Right renal pelvis (tissue), 4 donors: ENCODE measurements around the gene HOXB1. TPM values are rescaled to one million over a fixed set of nuclear protein-coding genes. Genes with fewer than 3 reads are reported as not detected.

Source experiments
- DNase-seq, 4 donors: peaks; one replicate each; pipeline ENCODE4 v3.0.0-alpha.2; 2013; ENCODE audit warnings: low read depth in 4 of 4, low spot score in 3 of 4, missing footprints in 1 of 4
- polyA plus RNA-seq, 4 donors: library from polyadenylated mRNA; unstranded; fragments of 120-200 nt; gene quantifications; one replicate each; pipeline ENCODE4 v1.2.1, GENCODE V29; 2013; ENCODE audit not compliant: insufficient read length in 4 of 4

HOXB1 gene
- polyA plus RNA-seq, 4 donors = 0.27 to 0.34 (median 0.29) TPM

DNA sequence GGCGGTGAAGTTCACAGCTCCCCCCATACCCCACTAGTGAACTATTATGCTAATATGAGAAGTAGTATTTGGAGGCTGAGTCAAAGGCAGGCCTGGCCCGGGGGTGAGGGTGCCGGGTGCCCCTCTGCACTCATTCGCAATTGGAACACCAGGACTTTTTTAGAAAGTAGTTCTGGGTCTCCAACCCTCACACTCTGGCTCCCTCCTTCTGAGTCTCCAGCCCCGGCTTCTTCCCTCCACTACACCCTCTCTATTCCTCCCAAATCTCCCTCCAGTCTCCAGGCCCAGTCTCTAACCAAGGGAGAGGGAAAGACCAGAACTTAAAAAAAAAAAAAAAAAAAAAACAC is 25.4 kb upstream of the HOXB1 start:
- DNase-seq = no peak

DNA sequence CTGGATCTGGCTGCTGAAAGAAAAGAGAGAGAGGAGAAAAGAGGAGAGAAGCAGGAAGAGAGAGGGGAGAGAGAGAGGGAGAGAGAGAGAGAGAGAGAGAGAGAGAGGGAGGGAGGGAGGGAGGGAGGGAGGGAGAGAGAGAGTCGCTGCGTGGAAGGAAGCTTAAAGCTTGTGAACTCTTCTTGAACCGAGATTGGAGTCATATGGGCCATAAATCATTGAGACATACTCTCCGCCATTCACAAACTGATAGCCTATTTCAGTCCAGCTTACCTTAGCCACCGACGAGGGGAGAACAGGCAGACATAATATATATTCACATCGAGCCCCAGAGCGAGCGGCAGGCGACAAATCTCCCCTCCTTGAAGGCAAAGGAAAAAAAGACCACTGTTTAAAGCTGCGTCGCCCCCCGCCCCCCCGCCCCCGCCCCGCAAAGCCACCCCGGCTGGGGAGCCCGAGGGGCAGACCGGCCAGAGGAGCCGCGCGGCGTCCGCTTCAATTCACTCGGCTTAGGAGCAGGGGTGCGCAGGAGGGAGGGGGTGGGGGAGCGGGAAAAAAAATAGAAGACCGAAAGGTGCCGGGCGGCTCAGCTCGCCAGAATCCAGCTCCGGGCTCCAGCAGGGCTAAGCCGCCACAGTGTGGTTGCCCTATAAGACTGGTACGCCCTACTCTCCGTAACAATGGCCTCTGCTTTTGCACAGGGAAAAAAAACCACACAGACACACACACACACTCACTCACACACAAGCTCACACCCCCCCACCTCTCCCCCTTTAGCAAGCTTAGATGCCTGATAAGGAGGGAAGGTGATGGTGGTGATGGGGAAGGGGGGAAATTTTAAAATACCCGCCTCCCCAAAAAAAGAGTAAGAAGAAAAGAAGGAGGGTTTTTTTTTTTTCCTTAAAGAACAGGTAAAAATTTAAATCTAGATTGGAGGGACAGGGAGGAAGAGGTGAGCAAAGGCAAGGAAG is 24.7 kb upstream of the HOXB1 start:
- peak in 3 of 4 donors; percentile 88 to 95 (median 92) for DNase-seq

DNA sequence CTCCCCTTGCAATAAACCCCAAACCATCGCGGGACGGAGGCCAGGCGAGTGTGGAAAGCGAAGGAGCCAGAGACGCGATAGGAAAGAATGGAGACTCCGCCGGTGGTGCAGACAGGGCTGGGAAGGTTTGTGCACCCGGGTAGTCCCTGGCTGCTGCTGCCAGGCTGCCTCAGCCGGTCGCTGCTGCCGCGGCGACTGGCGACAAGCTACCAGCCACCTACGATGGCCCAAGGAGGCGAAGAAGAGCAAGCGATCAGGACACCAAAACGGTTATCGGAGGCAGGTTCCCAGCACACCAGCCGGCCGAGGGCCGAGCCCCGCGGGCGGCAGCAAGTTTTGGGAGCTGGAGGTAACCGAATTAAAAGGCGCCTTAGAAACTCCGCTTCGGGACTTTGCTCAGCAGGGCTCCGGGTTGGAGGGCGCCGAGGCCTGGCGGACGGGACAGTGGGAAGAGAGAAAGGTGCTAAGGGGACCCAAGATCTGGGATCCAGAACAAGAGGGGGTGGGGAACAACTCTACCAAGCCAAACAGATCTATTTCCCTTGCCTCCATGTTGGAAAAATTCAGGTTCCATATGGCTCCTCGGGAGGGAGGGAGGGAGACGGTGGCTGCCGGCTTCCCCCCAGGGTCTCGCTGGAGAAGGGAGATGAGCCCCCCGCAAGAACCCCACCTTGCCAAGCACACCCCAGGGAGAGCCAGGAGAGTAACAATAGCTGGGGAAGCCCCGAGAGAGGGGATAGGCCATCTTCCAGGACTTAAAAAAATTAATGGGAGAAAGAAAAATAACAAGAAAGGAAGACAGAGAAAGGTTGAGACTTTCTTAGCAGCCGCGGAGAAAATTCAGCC is 23.8 kb upstream of the HOXB1 start:
- no peak for DNase-seq

DNA sequence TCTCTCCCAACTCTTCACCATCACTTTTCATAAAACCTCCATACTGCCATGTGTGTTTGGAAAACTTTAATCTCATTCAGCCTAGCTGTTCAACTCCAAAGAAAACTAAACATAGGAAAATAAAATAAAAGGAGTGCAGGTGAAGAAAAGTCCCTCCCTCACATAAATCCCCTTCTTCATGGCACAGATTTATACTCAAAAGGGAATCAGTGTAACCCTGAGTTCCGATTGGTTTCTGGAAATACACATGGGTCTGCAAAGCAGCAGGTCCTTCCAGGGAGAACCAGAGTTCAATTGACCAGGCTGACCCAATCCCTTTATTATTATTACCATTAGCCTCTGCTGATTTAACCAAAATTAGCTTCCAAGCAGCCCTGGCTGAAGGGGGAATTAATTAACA is 23.0 kb upstream of the HOXB1 start:
- no peak for DNase-seq

DNA sequence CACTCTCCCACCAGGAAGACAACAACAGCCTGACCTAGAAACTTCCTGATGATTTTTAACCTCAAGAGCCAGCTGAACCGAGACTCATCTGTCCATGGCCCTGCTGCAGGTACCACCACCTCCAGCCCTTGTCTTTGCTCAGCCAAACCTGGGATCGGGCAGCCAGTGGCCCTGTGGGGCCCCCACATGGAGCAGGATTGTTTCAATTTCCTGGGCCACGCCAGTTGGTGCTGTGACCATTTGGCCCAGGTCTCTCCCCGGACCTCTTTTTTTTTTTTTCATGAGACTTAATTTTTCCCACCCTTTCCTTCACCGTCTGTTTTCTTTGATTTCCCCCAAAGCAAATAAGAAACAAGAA is 22.4 kb upstream of the HOXB1 start:
- no peak for DNase-seq

DNA sequence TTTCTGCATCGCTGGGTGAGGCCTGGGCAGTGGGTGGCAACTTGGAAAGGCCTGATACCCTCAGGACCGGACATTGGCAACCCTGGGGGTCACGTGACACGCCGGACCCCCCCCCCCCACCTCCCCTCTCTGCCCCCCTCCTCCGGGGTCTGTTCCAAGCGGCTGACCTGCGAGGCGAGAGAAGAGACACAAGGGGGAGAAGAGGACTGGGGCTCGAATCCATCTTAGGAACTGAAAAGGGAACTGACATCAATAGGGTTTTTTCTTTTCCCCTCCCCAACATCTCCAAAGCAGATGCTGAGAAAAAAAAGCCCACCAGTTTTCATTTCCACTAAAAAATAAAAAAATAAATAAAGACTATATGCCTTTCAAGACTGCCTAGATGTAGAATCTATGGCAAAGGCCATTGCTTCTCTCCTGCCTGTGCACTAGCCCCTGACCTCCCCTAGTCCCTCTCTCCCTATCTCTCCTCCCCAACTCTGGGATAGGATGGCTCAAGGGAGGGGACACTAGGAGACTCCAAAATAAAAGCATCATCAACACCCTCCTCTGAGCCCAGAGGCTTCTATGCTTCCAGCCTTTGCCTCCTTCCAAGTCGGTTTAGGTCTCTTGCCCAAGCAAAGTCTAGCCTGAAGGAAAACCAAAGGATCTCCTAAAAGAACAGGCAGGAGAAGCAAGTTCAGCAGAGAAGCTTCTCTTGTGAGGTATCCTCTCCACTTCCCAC is 21.8 kb upstream of the HOXB1 start:
- DNase-seq = no peak

DNA sequence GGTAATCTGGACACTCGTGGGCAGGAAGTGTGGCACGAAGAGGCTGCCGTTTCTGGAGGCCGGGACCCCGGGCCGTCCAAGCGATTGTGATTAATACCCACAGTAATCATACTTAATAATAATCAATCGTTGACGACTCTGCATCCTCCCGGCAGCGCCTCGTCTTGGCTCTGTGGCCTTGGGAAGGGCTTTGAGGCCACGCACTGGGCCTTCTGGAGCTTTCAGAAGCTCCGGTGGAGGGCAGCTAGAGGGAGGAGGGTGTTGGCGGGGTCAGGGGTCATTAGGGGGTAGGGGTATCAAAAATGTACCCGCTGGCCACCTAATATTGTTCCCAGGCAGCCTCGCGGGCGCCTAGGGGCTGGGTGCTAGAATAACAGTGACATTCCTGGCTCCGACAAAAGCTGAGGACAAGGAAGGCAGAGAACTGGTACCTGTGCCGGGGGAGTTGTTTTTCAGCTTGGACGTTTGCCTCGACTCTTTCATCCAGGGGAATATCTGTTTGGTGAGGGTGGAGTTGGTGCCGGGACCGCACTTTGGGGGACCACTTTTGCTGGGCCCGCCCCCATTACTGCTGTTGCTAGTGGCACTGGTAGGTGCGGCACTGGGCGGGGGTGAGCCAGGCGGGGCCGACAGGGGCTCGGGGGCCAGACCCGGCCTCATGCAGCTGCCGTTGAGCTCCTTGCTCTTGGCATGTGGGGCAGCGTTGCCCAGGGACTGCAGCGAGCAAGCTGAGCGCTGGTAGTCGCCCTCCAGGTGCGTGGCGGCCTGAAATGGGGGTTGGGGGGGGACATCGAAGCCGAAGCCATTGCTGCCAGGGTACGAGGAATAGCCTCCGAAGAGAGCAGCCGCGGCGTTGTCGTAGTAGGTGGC is 21.0 kb upstream of the HOXB1 start:
- DNase-seq = no peak

DNA sequence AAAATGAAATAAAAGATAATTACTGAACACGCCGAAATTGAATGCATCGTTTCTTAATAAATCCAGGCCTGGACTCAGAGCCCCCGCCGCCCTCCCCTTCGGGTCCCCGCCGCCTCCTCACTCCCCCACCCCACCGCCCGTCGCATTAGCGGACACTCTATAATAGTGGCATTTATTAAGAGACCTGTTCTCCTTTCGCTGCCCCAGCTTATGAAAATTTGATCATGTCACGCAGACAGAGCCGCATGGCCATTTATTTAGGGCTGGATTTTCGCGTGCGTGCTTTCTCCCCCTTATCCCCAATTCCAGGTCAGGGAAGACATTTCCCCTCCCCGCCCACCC is 20.4 kb upstream of the HOXB1 start:
- no peak for DNase-seq

DNA sequence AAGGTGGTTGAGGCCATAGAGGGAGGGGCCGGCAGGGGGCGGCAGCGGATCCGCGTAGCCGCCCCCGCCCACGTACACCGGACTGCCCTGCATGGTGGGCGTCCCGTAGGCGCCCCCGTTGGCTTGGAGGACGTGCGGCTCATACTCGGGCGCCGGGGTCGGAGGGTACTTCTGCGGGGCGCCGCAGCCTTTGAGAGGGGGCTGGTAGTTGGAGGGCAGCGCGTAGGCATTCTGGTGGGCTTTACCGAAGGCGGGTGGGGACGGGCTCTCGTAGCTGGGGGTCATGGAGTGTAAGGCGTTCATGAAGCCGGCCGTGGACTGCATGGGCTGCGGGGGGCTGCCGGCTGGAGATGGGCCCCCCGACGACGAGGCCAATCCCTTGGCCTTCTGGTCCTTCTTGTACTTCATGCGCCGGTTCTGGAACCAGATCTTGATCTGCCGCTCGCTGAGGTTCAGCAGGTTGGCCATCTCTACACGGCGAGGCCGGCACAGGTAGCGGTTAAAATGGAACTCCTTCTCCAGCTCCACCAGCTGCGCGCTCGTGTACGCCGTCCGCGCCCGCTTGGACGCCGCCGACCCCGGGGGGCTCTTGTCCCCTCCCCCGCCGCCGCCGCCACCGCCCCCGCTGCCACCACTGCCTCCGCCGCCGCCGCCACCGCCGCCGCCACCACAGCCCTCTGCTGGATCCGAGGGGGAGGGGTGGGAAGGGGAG is 19.8 kb upstream of the HOXB1 start:
- no peak for DNase-seq

DNA sequence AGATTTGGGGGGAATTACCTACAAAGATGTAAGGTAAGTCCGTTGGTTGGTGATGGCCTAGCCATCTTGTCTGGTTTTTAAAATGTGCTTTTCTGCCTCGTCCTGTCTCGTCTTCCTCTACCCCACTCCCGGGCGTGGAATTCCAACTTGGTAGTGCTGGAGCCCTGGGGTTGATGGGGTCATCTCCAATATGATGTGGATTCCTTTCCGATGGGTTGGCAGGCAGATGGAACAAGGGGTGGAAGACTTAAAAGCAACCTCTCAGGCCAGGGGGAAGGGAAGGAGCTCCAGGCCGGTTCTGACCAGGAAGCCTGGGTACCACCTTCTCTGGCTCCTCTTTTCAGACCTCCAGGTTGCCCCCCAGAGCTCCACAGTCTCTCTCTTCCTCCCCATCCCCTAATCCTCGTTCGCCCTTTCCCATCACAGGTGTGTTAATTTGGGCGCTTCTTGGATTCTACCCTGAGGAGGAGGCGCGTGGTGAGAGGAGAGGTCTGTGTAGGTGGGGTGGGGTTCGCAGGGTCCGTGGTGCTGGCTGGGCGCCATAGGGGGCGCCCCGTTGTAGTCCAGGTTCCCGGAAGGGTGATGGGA is 19.2 kb upstream of the HOXB1 start:
- no peak for DNase-seq

DNA sequence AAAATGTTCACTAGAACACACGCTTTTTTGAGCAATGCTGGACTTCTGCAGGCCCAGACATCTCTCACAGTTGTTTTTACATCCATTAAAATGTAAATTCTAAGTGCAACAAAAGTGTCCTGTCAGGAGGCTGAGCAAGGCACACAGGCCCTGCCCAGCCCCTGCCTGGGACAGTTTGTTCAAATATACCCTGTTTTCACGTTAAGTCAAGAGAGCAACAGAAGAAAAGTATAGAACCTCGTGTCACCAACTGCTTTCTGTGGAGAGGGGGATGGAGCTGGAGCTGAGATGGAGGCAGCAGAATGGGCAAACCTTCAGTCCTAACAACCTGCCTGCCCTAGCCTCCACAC is 18.4 kb upstream of the HOXB1 start:
- no peak for DNase-seq

DNA sequence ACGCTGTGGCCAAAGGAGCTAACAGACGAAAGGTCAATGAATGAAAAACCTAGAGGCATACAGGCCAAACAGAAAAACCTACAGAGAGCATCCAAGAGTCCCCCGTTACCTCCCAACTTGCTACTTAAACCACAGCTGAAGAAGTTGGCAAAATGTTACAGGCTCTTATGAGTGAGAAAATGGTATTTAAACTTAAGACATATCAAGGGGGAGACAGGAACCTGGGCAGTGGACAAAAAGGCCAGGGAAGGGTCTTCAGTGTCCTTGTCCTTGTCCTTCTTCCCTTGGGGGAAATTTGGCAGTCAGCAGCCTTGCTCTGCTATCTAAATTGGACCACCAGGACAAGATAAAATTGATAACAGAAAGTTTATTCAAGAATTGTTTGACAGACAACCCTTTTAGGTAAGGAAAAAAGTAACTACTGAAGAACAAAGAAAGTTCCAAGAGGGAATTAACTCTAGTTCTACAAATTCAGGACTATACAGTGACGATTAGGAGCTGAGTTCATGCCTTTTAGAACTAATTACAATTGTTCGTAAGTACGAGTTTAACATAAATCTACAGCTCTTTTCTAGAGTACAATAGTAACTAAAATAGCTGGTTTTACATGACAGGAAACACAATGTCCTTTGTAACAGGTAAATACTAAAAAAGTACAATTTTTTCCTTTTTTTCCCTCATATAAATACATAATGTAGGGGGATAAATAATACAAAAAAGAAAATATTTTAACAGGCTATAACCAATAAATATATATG is 17.9 kb upstream of the HOXB1 start:
- no peak for DNase-seq

DNA sequence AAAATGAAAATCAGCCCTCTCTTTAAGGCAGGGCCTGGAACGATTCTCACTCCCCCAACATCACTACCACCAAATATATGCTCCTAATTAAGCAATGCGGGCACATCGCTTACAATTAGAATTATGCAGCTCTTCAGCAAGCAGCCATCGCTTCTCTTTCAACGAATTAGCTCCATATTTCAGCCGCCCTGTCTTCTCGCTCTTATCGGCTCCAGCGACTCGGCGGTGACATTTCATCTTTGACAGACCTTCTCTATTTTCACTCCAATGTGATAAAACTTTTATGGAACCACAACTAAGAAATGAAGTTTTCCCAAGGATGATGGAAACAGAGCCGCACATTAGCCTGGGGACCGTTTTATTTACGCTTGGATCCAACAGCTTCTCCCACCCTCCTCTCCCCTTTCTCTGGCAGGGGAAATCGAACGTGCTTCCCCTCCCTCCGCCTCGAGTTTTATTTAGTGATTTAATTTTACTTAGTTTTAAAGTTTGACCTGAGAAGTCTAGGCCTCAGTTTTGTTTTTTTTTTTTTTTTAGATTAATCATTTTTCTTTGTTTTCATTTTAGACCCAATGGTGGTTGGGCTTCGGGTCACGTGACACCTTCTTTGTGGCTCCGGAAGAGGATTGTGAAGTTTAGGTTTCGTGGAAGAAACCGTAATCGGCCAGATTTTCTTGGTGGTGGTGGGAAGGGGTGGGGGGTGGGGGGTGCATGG is 17.2 kb upstream of the HOXB1 start:
- DNase-seq = no peak

DNA sequence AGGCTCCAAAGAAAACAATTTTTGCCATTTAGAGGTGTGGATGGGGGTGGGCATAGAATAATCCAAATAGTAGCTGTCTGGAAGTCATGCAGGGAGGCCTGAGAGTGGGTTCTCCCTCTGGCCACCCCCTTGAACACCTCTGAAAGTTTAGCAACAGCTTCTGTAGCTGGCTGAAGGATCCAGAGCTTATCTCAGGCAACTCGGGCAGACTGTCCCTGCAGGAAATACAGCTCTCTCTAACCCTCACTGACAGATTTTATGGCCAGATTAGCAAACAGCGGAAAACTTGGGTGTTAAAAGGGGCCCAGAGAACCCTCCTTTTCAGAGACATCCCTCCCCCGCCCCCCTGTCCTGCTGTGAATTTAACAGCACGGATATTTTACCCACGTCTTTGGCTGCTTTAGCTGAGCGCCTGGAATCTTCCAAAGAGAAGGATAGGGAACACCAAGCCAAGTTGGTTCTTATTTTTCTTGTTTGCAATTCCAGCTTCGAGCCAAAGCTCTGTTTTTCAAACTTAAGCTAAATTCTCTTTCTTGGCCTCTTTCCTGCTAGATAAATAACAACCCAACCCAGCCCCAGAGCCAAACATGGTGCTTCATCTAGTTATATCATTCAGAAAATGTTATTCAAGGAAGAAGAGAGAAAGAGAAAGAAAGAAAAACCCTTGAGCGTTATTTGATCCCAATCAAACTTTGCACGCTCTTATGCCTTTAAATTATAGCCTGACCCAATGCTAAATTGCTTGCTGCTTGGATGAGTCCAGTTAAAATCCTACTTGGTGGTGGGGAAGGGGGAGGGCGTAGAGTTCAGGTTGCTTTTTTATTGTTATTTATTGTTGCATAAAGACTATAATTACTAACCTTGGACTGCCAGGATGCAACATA is 16.4 kb upstream of the HOXB1 start:
- no peak for DNase-seq

DNA sequence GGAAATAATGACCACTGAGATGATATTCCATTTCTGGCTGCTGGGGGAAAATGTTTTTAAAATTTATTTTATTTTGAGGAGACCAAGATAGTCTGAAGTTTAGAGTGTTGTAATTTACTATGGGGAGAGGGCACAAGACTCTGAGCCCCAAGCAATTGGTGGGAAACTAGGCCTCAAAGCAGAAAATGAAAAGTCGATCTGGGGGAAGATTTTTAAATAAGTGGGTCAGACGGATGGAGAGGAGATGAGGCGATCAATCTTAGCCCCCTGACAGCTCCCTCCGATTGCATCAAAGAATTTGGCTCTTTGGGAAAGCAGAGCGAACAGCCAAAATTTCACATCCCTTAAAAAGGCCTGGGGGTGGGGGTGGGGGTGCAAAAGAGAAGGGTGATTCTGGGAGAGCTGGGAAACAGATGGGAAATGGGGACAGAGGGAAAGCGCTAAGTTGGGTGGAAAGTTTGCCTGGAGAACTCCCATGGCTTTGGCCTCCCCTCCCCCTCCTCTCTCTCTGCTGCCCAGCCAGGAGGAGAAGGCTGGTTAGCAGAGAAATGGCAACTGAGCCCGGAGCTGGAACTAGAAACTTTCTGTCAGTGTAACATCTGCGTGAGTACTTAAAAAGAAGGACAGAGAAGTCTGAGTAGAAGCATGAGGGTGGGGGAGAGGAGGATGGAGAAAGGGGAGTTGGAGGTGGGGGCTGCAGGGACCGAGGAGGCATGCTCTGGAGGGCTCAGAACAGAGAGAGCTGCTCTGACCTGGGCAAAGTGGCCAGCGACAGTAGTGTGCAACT is 15.5 kb upstream of the HOXB1 start:
- DNase-seq = no peak

DNA sequence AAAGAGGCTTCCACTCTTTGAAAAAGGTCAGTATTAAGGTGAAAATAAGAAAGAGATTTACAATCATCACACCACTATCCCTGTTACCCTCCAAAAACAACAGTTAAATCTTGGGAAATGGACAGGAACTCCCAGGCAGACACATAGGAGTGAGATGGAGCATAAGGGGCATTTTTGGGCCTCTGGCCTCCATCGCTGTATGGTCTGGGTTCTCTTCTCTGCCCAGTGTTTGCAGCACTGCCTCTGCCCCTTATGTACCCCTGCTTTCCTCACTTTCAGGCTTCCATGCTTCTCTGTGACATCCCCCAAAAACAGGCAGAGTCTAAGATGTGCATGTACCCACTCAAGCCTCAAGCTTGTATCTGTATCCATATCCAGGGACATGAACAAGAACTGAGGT is 14.7 kb upstream of the HOXB1 start:
- DNase-seq = no peak
